Activated T-helper 9 cell treated with anti-CD3 and anti-CD28 coated beads, Interleukin-2, amount 50 U/mL, for 16 hours (primary cell): ENCODE data around the gene CORO1C.
A peak's percentile ranks its signal among the peaks of the same experiment; 100 is the strongest.

Source experiments
- DNase-seq: peaks from one replicate; pipeline ENCODE4 v3.0.0-alpha.2; 2020; ENCODE audit warnings: low read depth

Gene CORO1C

GRCh38 chr12:108696111-108696995 lies 35.0 kb downstream of the CORO1C start:
- DNase-seq = no peak

DNA sequence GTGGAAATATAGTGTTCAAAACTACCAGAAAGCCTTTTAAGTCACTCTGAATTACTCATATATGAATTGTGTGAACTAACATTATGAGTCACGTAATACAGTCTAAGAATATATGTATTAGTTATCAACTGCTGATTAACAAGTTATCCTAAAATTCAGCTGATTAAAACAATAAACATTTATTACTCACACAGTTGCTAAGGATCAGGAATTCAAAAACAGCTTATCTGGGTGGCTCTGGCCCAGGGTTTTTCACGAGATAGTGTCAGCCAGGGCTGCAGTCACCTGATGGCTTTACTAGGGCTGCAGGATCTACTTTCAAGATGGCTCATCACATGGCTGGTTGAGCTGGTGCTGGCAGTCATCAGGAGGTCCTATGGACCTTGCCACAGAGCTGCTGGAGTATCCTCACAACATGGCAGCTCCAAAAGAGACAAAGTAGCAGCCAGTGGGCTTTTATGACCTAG lies 36.5 kb downstream of the CORO1C start:
- DNase-seq = no peak

- no peak for DNase-seq
Measured at GRCh38 chr12:108693751-108694150, 37.6 kb downstream of the CORO1C start.

DNA sequence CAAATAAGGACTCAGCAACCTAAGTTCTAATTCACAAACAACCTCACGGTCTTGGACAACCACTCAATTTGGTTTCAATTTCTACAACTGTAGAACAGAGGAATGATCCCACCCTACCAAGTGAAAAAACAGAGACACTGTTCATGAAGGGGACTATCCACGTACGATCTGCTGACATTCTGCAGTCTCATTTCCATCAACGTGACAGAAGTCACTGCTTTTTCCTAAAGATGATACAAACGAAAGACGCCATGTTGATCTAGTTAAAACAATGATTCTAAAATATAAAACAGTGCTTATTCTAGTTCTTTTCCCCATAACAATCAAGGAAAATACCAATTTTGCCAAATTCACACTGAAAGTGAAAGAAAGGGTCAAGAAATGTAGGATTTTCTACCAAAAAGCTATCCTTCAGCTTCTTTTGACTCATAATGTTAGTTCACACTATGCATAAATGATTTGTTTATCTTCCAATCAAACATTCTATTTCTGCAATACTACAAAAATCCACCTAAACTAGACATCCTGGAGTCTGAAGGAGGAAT lies 38.1 kb downstream of the CORO1C start:
- no peak for DNase-seq

DNA sequence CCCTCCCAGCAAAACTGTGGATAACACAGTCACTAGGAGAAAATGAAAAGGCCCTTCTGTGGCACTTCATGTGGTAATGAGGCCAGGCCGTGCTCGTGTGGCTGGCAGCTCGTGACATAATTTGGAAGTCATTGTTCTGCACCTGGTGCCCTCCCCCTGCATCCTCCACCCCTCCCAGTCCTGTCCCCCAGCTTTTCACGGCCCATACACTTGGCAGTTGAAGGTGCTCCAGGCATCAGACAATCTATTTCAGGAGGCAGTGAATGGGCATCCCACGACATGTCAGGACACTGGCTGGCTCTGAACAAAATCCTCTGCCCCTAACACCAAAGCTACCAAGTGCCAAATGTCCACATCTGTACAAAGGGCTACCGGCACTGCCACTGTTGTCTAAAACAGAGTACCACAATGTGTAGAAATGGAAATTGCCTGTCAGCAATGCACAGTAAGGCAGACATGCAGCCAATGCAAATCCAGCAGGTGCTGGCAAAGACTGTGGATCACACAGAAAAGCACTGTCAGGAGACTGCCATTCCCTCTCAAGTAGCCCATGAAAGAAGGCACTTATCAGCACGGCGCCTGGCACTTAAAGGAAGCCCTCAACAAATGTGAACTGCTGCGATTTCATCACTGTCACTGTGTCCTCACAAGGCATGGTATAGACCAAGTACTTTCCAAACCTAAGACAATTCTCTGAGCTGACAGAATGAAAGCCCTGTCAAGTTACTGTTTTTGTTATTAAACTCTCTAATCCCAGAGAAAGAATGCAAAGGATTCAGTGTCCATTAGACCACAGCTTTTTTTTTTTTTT lies 39.1 kb downstream of the CORO1C start:
- no peak for DNase-seq

DNA sequence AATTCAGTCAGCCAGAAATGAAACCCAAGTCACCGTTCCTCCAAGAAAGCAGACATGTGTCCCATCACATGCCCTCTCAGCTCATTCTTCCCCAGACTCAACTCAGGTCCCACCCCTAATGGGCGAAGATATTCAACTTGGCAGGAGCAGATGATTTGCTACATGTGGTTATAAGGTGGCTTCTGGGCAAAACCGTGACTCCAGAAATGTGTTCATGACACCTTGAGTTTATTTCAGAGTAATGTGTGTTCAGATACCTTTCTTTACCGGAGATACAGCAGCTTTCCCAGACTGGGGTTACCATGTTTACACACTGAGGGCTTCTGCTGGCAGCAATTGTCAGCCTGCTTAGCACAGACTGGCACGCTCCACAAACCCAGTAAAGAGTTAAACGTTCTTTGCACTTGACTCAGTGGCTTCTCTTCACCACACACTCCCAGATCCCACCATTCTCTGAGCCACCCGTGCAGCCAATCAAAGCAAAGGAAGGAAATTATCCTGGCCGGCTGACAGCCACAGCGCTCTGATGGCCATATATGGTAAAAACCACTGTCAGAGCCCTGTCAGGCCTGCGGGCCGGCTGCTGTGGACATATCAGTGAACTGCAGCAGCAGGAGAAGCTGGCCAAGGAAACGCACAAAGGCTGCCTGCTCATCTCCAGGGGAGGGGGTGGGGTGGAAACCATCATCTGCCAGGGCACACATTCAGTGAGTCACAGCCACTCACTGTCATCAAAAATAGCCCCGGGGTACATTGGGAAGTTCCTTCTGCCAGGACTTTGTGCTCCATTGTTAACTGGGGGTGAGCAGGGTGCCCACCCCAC lies 39.9 kb downstream of the CORO1C start:
- peak; percentile 63 for DNase-seq

DNA sequence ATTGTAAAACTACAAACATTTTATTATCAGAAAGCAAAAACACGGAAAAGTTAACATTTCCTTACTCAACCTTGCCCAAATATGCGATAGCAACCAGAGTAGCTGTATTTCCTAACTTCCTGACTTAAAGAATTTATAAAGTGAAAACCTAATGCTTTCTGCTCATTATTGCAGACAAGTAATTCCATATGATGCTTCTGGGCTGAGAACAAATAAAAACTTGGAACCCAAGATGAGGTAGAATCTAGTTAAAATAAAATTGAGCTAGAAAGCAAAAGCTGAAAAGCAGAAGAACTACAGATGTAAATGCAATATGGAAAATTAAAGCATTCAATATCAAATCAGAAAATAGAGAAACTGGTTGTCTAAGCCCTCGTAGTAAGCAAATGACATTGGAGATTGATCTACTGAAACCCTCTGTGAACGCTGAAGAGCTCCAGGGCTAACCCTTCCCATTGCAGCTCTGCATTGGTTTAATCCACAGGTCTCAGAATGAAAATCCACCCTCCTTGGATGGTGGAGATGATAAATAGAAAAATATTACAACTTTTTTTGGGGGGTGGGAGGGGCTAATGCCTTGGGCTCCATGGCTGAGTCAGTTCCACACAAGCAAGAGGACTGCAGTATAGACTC lies 40.7 kb downstream of the CORO1C start:
- no peak for DNase-seq

- DNase-seq = no peak
Measured at GRCh38 chr12:108690191-108690518, 41.2 kb downstream of the CORO1C start.

- DNase-seq = no peak
Measured at GRCh38 chr12:108689314-108690190, 41.8 kb downstream of the CORO1C start.

GRCh38 chr12:108686780-108687179 lies 44.5 kb downstream of the CORO1C start:
- no peak for DNase-seq

- no peak for DNase-seq
Measured at GRCh38 chr12:108685469-108686260, 45.7 kb downstream of the CORO1C start.

GRCh38 chr12:108683906-108684556 lies 47.3 kb downstream of the CORO1C start:
- no peak for DNase-seq

GRCh38 chr12:108681317-108681716 lies 50.0 kb downstream of the CORO1C start:
- no peak for DNase-seq

DNA sequence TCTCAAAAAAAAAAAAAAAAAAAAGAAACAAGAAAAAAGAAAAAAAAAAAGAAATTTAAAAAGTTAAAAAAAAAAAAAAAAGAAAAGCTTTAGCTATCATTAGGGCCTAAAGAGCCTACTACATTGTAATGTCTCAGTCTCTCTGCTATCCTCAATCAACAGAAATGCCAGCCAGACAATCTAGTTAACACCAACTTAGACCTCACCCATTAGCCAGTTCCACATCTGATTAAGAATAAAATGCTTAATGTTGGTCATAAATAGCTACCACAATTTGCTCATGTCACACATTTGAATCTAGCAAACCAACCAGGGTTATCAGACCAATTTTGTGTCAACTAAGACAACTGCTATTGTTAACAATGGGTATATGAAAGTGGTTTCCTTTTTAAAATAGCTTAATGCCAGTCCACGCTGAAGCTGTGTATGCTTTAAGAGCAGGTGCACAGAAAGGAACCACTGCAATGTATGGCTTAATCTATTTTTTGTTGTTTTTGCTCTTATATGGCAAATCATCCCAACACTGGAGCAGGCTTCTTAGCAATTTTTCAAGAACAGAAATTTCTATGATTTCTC lies 52.1 kb downstream of the CORO1C start:
- no peak for DNase-seq

- no peak for DNase-seq
Measured at GRCh38 chr12:108678104-108678730, 53.1 kb downstream of the CORO1C start.

DNA sequence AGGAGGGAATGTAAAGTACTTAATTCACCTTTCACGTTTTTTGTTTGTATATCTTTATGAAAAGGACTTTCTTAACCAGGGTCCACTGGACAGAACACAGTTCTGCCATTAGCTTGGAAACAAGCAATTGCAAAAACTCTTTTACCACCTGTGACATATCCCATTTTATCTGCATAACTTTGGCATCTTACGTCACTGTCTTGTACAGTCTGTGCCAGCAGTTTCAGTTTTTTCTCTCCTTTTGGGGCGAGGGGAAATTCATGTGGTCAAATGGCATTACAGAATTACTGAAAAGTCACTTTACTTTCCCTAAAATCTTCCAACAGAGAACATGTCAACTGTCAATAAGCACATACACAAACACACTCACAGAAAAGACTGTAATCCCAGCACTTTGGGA lies 53.9 kb downstream of the CORO1C start:
- no peak for DNase-seq

DNA sequence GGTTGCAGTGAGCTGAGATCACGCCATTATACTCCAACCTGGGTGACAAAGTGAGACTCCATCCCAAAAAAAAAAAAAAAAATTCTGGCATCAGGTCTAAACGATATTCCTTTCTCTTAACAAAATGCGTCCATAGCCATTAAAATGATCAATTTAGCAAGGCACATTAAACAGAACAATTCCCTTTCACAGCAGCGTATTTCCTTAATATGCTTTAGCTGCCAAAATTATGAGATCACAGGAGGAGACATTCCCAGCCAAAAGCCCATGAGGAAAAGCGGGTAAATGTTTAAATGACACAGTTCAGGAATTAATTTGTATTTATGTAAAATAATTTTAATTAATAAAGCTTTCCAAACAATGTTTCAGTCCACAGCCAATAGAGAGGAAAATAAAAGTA lies 54.6 kb downstream of the CORO1C start:
- DNase-seq = no peak

GRCh38 chr12:108675792-108676191 lies 55.5 kb downstream of the CORO1C start:
- no peak for DNase-seq
